GM12892 (cell line): ENCODE data around the gene RIC8B.

Experiments
- DNase-seq: peaks from one replicate; pipeline ENCODE4 v3.0.0; 2011; ENCODE audit not compliant: insufficient read length
- FAIRE-seq: peaks from 2 replicates; lab custom pipeline; 2011; peaks lifted over from hg19 to GRCh38; lab: Jason Lieb, UNC
- POLR2A ChIP-seq: IDR thresholded peaks from 2 replicates; pipeline ENCODE4 v1.6.1; 2011; ENCODE audit warnings: low read depth, low read length, control low read depth
- POLR2AphosphoS5 ChIP-seq: IDR thresholded peaks from 2 replicates; pipeline ENCODE4 v1.6.1; 2011; ENCODE audit warnings: low read depth, low read length, control low read depth
- TAF1 ChIP-seq: IDR thresholded peaks from 2 replicates; pipeline ENCODE4 v1.6.1; 2011; ENCODE audit warnings: low read depth, mild to moderate bottlenecking, control low read depth, low read length, borderline replicate concordance

RIC8B gene

GRCh38 chr12:106743270-106743988 lies 31.1 kb upstream of the RIC8B start:
- TF ChIP-seq POLR2A, result no peak
- TF ChIP-seq POLR2AphosphoS5, result no peak
- TF ChIP-seq TAF1, result no peak
- no peak for FAIRE-seq
- DNase-seq, result no peak

GRCh38 chr12:106744600-106744999 lies 29.9 kb upstream of the RIC8B start:
- DNase-seq (no peak), FAIRE-seq (no peak)
- TF ChIP-seq POLR2A (no peak), POLR2AphosphoS5 (no peak), TAF1 (no peak)

GRCh38 chr12:106745181-106745745 lies 29.2 kb upstream of the RIC8B start:
- FAIRE-seq, result no peak
- no peak for TF ChIP-seq TAF1
- TF ChIP-seq POLR2AphosphoS5, result no peak
- no peak for TF ChIP-seq POLR2A
- DNase-seq, result no peak

- TF ChIP-seq POLR2AphosphoS5 (no peak), TAF1 (no peak), POLR2A (no peak)
- DNase-seq (no peak), FAIRE-seq (peak; percentile 5)
Measured at GRCh38 chr12:106747973-106748436, 26.5 kb upstream of the RIC8B start.

- DNase-seq (no peak), FAIRE-seq (no peak)
- TF ChIP-seq TAF1 (no peak), POLR2A (no peak), POLR2AphosphoS5 (no peak)
Measured at GRCh38 chr12:106750524-106750923, 24.0 kb upstream of the RIC8B start.

GRCh38 chr12:106753526-106753925 lies 21.0 kb upstream of the RIC8B start:
- no peak; the same call in 1 of the 2 replicates for TF ChIP-seq POLR2A
- TF ChIP-seq TAF1, result no peak
- no peak for TF ChIP-seq POLR2AphosphoS5
- peak; percentile 56 for DNase-seq
- FAIRE-seq, result peak; percentile 93

GRCh38 chr12:106754331-106754730 lies 20.2 kb upstream of the RIC8B start:
- DNase-seq (no peak), FAIRE-seq (no peak)

GRCh38 chr12:106757623-106758348 lies 16.7 kb upstream of the RIC8B start:
- DNase-seq, result no peak
- FAIRE-seq, result no peak
- TF ChIP-seq POLR2AphosphoS5 (no peak), TAF1 (no peak), POLR2A (no peak)

More at GRCh38 chr12:106754331-106754730, 20.2 kb upstream of the RIC8B start:
- TF ChIP-seq POLR2AphosphoS5 (no peak), TAF1 (no peak), POLR2A (no peak)

GRCh38 chr12:106758349-106759110 lies 16.0 kb upstream of the RIC8B start:
- DNase-seq (no peak), FAIRE-seq (no peak)
- TF ChIP-seq POLR2A (no peak), POLR2AphosphoS5 (no peak), TAF1 (no peak)

- DNase-seq, result no peak
- FAIRE-seq, result peak; percentile 64
- no peak for TF ChIP-seq TAF1
Measured at GRCh38 chr12:106759526-106760183, 14.8 kb upstream of the RIC8B start.

- peak; percentile 60; the same call in 1 of the 2 replicates for TF ChIP-seq POLR2A
- no peak for TF ChIP-seq TAF1
- TF ChIP-seq POLR2AphosphoS5, result peak; percentile 57; the same call in 1 of the 2 replicates
- FAIRE-seq (peak; percentile 90), DNase-seq (peak; percentile 53)
Measured at GRCh38 chr12:106760184-106760531, 14.3 kb upstream of the RIC8B start.
